Measurements from ENCODE around the gene PLEKHA7.

- TF ChIP-seq MXD4 (CRISPR knock-in tag; IDR thresholded peaks at IDR 0.05; ENCODE audit: borderline replicate concordance): no peak
- no peak for TF ChIP-seq GABPB1 (CRISPR knock-in tag; IDR thresholded peaks at IDR 0.05)
- TF ChIP-seq ELF4 (CRISPR knock-in tag; IDR thresholded peaks at IDR 0.05; ENCODE audit: low read depth): no peak
- no peak for TF ChIP-seq CTCF (IDR thresholded peaks at IDR 0.05)
- TF ChIP-seq FOXP4 (CRISPR knock-in tag; IDR thresholded peaks at IDR 0.05): no peak
- no peak for TF ChIP-seq PRDM15 (CRISPR knock-in tag; IDR thresholded peaks at IDR 0.05)
- no peak for TF ChIP-seq ZBTB21 (CRISPR knock-in tag; IDR thresholded peaks at IDR 0.05; ENCODE audit: borderline replicate concordance)
- no peak for TF ChIP-seq HMGXB4 (CRISPR knock-in tag; IDR thresholded peaks at IDR 0.05)
- TF ChIP-seq, protein P1, sequence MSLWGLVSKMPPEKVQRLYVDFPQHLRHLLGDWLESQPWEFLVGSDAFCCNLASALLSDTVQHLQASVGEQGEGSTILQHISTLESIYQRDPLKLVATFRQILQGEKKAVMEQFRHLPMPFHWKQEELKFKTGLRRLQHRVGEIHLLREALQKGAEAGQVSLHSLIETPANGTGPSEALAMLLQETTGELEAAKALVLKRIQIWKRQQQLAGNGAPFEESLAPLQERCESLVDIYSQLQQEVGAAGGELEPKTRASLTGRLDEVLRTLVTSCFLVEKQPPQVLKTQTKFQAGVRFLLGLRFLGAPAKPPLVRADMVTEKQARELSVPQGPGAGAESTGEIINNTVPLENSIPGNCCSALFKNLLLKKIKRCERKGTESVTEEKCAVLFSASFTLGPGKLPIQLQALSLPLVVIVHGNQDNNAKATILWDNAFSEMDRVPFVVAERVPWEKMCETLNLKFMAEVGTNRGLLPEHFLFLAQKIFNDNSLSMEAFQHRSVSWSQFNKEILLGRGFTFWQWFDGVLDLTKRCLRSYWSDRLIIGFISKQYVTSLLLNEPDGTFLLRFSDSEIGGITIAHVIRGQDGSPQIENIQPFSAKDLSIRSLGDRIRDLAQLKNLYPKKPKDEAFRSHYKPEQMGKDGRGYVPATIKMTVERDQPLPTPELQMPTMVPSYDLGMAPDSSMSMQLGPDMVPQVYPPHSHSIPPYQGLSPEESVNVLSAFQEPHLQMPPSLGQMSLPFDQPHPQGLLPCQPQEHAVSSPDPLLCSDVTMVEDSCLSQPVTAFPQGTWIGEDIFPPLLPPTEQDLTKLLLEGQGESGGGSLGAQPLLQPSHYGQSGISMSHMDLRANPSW (CRISPR knock-in tag; conservative IDR thresholded peaks at IDR 0.05; ENCODE audit: low read depth): no peak
- TF ChIP-seq, protein P2, sequence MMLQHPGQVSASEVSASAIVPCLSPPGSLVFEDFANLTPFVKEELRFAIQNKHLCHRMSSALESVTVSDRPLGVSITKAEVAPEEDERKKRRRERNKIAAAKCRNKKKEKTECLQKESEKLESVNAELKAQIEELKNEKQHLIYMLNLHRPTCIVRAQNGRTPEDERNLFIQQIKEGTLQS (CRISPR knock-in tag; conservative IDR thresholded peaks at IDR 0.05): no peak
- TF ChIP-seq E2F4 (CRISPR knock-in tag; IDR thresholded peaks at IDR 0.05; ENCODE audit: borderline replicate concordance, low read depth): no peak
Measured at GRCh38 chr11:16982256-16982671, 31.9 kb downstream of the PLEKHA7 start.

Data from WTC11 (cell line).